ENCODE measurements around the gene PTPRG.

- TF ChIP-seq CTCF (conservative IDR thresholded peaks at IDR 0.05; ENCODE audit: low read depth, low read length) (no peak), EZH2phosphoT487 (IDR thresholded peaks at IDR 0.05; ENCODE audit: borderline replicate concordance, low read length) (no peak), EZH2 (IDR thresholded peaks at IDR 0.05; ENCODE audit: low read length, unreplicated experiment) (no peak)
These were observed 173.6 kb downstream of the PTPRG start for GRCh38 chr3:61734749-61735686.

Measured in PC-3 (cell line).